H1 (cell line): ENCODE data around the gene PITPNB.

Source experiments
- CEBPB ChIP-seq: IDR thresholded peaks from 2 replicates; pipeline ENCODE4 v1.6.1; 2012; ENCODE audit warnings: low read depth, low read length
- CTCF ChIP-seq, 3 experiments: IDR thresholded peaks; 1 replicate in 2 of 3; 2 replicates in 1 of 3; pipeline versions ENCODE4 v1.5.1 to v1.6.1; 2011; ENCODE audit warnings: low read length in 3 of 3, mild to moderate bottlenecking in 3 of 3, inconsistent platforms in 2 of 3, low read depth in 1 of 3, moderate library complexity in 1 of 3; ENCODE audit not compliant: insufficient read depth in 1 of 3; ENCODE audit errors: control extremely low read depth in 1 of 3
- EZH2 ChIP-seq: fragments of 200-600 bp; sonication (generic); IDR thresholded peaks from 2 replicates; pipeline ENCODE4 v1.7.1; 2012; ENCODE audit warnings: low read depth, mild to moderate bottlenecking, moderate library complexity, low read length, inconsistent platforms; ENCODE audit not compliant: severe bottlenecking
- FOSL1 ChIP-seq: IDR thresholded peaks from 2 replicates; pipeline ENCODE4 v1.6.1; 2011; ENCODE audit warnings: mild to moderate bottlenecking, low read depth, low read length, moderate library complexity; ENCODE audit not compliant: insufficient read depth
- GABPA ChIP-seq: IDR thresholded peaks from 2 replicates; pipeline ENCODE4 v1.6.1; 2011; ENCODE audit warnings: mild to moderate bottlenecking, low read length, moderate library complexity, borderline replicate concordance; ENCODE audit not compliant: insufficient read depth
- MAX ChIP-seq: IDR thresholded peaks from 2 replicates; pipeline ENCODE4 v1.6.1; 2012; ENCODE audit warnings: inconsistent platforms
- POLR2A ChIP-seq, 2 experiments: IDR thresholded peaks; 1 replicate in 1 of 2; 2 replicates in 1 of 2; pipeline ENCODE4 v1.6.1; 2011; ENCODE audit warnings: low read depth in 2 of 2, low read length in 2 of 2, mild to moderate bottlenecking in 2 of 2; ENCODE audit errors: control extremely low read depth in 1 of 2
- ZNF274 ChIP-seq: IDR thresholded peaks from 2 replicates; pipeline ENCODE4 v1.7.0; 2012; ENCODE audit warnings: low read length, borderline replicate concordance; ENCODE audit errors: extremely low read depth
- TF ChIP-seq, protein P1 (sequence below): fragments of 300-600 bp; sonication (generic); IDR thresholded peaks from 2 replicates; pipeline ENCODE4 v1.7.1; 2012; ENCODE audit warnings: low read length, moderate library complexity, mild to moderate bottlenecking, inconsistent platforms; ENCODE audit not compliant: insufficient replicate concordance

- TF ChIP-seq CTCF (IDR thresholded peaks at IDR 0.05; ENCODE audit: control extremely low read depth in 1 of 3, insufficient read depth in 1 of 3, low read depth in 1 of 3, low read length in 3 of 3) (no peak), GABPA (no peak), ZNF274 (no peak), EZH2 (no peak), CEBPB (no peak), POLR2A (IDR thresholded peaks at IDR 0.05; ENCODE audit: control extremely low read depth in 1 of 2, low read depth in 2 of 2, low read length in 2 of 2) (no peak), FOSL1 (no peak), MAX (no peak)
- TF ChIP-seq, protein P1, sequence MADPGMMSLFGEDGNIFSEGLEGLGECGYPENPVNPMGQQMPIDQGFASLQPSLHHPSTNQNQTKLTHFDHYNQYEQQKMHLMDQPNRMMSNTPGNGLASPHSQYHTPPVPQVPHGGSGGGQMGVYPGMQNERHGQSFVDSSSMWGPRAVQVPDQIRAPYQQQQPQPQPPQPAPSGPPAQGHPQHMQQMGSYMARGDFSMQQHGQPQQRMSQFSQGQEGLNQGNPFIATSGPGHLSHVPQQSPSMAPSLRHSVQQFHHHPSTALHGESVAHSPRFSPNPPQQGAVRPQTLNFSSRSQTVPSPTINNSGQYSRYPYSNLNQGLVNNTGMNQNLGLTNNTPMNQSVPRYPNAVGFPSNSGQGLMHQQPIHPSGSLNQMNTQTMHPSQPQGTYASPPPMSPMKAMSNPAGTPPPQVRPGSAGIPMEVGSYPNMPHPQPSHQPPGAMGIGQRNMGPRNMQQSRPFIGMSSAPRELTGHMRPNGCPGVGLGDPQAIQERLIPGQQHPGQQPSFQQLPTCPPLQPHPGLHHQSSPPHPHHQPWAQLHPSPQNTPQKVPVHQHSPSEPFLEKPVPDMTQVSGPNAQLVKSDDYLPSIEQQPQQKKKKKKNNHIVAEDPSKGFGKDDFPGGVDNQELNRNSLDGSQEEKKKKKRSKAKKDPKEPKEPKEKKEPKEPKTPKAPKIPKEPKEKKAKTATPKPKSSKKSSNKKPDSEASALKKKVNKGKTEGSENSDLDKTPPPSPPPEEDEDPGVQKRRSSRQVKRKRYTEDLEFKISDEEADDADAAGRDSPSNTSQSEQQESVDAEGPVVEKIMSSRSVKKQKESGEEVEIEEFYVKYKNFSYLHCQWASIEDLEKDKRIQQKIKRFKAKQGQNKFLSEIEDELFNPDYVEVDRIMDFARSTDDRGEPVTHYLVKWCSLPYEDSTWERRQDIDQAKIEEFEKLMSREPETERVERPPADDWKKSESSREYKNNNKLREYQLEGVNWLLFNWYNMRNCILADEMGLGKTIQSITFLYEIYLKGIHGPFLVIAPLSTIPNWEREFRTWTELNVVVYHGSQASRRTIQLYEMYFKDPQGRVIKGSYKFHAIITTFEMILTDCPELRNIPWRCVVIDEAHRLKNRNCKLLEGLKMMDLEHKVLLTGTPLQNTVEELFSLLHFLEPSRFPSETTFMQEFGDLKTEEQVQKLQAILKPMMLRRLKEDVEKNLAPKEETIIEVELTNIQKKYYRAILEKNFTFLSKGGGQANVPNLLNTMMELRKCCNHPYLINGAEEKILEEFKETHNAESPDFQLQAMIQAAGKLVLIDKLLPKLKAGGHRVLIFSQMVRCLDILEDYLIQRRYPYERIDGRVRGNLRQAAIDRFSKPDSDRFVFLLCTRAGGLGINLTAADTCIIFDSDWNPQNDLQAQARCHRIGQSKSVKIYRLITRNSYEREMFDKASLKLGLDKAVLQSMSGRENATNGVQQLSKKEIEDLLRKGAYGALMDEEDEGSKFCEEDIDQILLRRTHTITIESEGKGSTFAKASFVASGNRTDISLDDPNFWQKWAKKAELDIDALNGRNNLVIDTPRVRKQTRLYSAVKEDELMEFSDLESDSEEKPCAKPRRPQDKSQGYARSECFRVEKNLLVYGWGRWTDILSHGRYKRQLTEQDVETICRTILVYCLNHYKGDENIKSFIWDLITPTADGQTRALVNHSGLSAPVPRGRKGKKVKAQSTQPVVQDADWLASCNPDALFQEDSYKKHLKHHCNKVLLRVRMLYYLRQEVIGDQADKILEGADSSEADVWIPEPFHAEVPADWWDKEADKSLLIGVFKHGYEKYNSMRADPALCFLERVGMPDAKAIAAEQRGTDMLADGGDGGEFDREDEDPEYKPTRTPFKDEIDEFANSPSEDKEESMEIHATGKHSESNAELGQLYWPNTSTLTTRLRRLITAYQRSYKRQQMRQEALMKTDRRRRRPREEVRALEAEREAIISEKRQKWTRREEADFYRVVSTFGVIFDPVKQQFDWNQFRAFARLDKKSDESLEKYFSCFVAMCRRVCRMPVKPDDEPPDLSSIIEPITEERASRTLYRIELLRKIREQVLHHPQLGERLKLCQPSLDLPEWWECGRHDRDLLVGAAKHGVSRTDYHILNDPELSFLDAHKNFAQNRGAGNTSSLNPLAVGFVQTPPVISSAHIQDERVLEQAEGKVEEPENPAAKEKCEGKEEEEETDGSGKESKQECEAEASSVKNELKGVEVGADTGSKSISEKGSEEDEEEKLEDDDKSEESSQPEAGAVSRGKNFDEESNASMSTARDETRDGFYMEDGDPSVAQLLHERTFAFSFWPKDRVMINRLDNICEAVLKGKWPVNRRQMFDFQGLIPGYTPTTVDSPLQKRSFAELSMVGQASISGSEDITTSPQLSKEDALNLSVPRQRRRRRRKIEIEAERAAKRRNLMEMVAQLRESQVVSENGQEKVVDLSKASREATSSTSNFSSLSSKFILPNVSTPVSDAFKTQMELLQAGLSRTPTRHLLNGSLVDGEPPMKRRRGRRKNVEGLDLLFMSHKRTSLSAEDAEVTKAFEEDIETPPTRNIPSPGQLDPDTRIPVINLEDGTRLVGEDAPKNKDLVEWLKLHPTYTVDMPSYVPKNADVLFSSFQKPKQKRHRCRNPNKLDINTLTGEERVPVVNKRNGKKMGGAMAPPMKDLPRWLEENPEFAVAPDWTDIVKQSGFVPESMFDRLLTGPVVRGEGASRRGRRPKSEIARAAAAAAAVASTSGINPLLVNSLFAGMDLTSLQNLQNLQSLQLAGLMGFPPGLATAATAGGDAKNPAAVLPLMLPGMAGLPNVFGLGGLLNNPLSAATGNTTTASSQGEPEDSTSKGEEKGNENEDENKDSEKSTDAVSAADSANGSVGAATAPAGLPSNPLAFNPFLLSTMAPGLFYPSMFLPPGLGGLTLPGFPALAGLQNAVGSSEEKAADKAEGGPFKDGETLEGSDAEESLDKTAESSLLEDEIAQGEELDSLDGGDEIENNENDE: no peak
Measured at GRCh38 chr22:27915986-27916385, 3.1 kb downstream of the PITPNB start.
